Measurements from ENCODE around the gene ADGRG6.

ADGRG6 gene

GRCh38 chr6:142322066-142322465, 20.3 kb downstream of the ADGRG6 start:
- Histone ChIP-seq H3K4me1 (ENCODE audit: control insufficient read depth, insufficient read depth, low read length, unreplicated experiment) (no peaks in the 10 kb centered on the region), H3K4me3 (ENCODE audit: low read depth, low read length) (no peak overlapping the region), H3K27ac (ENCODE audit: low read depth, low read length) (no peak overlapping the region), H3K27me3 (ENCODE audit: insufficient read depth, low read length) (no peaks in the 10 kb centered on the region), H2AFZ (ENCODE audit: low read length, unreplicated experiment) (no peak overlapping the region), H3K36me3 (ENCODE audit: insufficient read depth, low read length) (no peaks in the 10 kb centered on the region), H3K79me2 (ENCODE audit: control insufficient read depth, insufficient read depth, low read length, unreplicated experiment) (no peaks in the 10 kb centered on the region)

- no peaks in the 10 kb centered on the region for H3K4me1 ChIP-seq (ENCODE audit: control insufficient read depth, insufficient read depth, low read length, unreplicated experiment)
- H2AFZ ChIP-seq (ENCODE audit: low read length, unreplicated experiment): no peak overlapping the region
- H3K79me2 ChIP-seq (ENCODE audit: control insufficient read depth, insufficient read depth, low read length, unreplicated experiment): no peaks in the 10 kb centered on the region
- no peaks in the 10 kb centered on the region for H3K36me3 ChIP-seq (ENCODE audit: insufficient read depth, low read length)
- H3K27me3 ChIP-seq (ENCODE audit: insufficient read depth, low read length): no peaks in the 10 kb centered on the region
- no peak overlapping the region for H3K27ac ChIP-seq (ENCODE audit: low read depth, low read length)
- H3K4me3 ChIP-seq (ENCODE audit: low read depth, low read length): no peak overlapping the region
Measured at GRCh38 chr6:142322504-142323198, 20.8 kb downstream of the ADGRG6 start.

DNA sequence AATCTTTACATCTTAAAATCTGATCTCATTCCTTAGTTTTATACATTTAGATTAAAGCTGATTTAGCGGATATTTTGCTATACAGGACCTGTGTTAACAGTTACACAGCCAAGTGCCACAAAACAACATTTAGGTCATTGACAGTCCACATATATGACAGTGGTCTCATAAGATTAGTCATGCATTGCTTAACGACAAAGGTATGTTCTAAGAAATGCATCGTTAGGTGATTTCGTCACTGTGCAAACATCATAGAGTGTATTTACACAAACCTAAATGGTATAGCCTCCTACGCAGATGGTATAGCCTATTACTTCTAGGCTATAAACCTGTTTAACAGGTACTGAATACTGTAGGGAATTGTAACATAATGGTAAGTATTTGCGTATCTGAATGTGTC, 21.6 kb downstream of the ADGRG6 start:
- Histone ChIP-seq H2AFZ (ENCODE audit: low read length, unreplicated experiment) (no peak overlapping the region), H3K4me3 (ENCODE audit: low read depth, low read length) (no peak overlapping the region), H3K27ac (ENCODE audit: low read depth, low read length) (no peak overlapping the region), H3K4me1 (ENCODE audit: control insufficient read depth, insufficient read depth, low read length, unreplicated experiment) (no peaks in the 10 kb centered on the region), H3K36me3 (ENCODE audit: insufficient read depth, low read length) (no peaks in the 10 kb centered on the region), H3K27me3 (ENCODE audit: insufficient read depth, low read length) (no peaks in the 10 kb centered on the region), H3K79me2 (ENCODE audit: control insufficient read depth, insufficient read depth, low read length, unreplicated experiment) (no peaks in the 10 kb centered on the region)

- no peak overlapping the region for H3K4me3 ChIP-seq (ENCODE audit: low read depth, low read length)
- H3K79me2 ChIP-seq (ENCODE audit: control insufficient read depth, insufficient read depth, low read length, unreplicated experiment): no peaks in the 10 kb centered on the region
- no peaks in the 10 kb centered on the region for H3K4me1 ChIP-seq (ENCODE audit: control insufficient read depth, insufficient read depth, low read length, unreplicated experiment)
- H3K27me3 ChIP-seq (ENCODE audit: insufficient read depth, low read length): no peaks in the 10 kb centered on the region
- no peak overlapping the region for H3K27ac ChIP-seq (ENCODE audit: low read depth, low read length)
- no peaks in the 10 kb centered on the region for H3K36me3 ChIP-seq (ENCODE audit: insufficient read depth, low read length)
- H2AFZ ChIP-seq (ENCODE audit: low read length, unreplicated experiment): no peak overlapping the region
Measured at GRCh38 chr6:142324111-142324510, 22.3 kb downstream of the ADGRG6 start.

GRCh38 chr6:142325111-142325510, 23.3 kb downstream of the ADGRG6 start:
- Histone ChIP-seq H2AFZ (ENCODE audit: low read length, unreplicated experiment) (no peak overlapping the region), H3K4me1 (ENCODE audit: control insufficient read depth, insufficient read depth, low read length, unreplicated experiment) (no peaks in the 10 kb centered on the region), H3K27me3 (ENCODE audit: insufficient read depth, low read length) (no peaks in the 10 kb centered on the region), H3K4me3 (ENCODE audit: low read depth, low read length) (no peak overlapping the region), H3K27ac (ENCODE audit: low read depth, low read length) (no peak overlapping the region), H3K79me2 (ENCODE audit: control insufficient read depth, insufficient read depth, low read length, unreplicated experiment) (no peaks in the 10 kb centered on the region), H3K36me3 (ENCODE audit: insufficient read depth, low read length) (no peaks in the 10 kb centered on the region)

DNA sequence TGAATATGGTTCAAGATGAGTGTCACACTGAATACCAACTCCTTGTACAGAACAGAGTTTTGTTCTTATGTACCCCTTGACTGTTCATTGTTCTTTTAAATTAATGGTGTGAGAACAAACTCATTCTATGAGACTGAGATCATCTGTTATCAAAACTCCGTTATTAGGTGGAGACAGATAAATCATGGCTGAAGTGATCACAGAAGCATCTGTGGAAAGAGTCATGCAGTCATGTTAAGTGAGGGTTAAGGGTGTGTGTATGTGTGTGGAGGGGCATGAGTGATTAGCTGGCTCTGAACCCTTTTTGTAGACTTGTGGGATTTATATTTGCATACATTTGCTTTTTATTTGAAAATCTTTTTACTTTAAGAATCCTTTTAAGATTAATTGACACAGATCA, 24.7 kb downstream of the ADGRG6 start:
- Histone ChIP-seq H3K4me3 (ENCODE audit: low read depth, low read length) (no peak overlapping the region), H2AFZ (ENCODE audit: low read length, unreplicated experiment) (no peak overlapping the region), H3K79me2 (ENCODE audit: control insufficient read depth, insufficient read depth, low read length, unreplicated experiment) (no peaks in the 10 kb centered on the region), H3K36me3 (ENCODE audit: insufficient read depth, low read length) (no peaks in the 10 kb centered on the region), H3K4me1 (ENCODE audit: control insufficient read depth, insufficient read depth, low read length, unreplicated experiment) (no peaks in the 10 kb centered on the region), H3K27me3 (ENCODE audit: insufficient read depth, low read length) (no peaks in the 10 kb centered on the region), H3K27ac (ENCODE audit: low read depth, low read length) (no peak overlapping the region)

DNA sequence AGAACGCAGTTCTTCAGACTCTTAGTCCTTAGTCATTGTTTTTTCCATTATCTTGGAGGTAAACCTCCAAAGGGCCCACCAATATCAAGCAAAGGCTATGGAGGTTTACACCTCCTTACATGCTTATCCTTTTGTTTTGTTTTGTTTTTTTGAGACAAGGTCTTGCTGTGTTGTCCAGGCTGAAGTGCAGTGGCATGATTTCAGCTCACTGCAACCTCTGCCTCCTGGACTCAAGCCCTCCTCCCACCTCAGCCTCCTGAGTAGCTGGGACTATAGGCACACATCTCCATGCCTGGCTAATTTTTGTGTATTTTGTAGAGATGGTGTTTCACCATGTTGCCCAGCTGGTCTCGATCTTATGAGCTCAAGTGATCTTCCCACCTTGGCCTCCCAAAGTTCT, 26.3 kb downstream of the ADGRG6 start:
- Histone ChIP-seq H3K79me2 (ENCODE audit: control insufficient read depth, insufficient read depth, low read length, unreplicated experiment) (no peaks in the 10 kb centered on the region), H2AFZ (ENCODE audit: low read length, unreplicated experiment) (no peak overlapping the region), H3K27ac (ENCODE audit: low read depth, low read length) (no peak overlapping the region), H3K4me1 (ENCODE audit: control insufficient read depth, insufficient read depth, low read length, unreplicated experiment) (no peaks in the 10 kb centered on the region), H3K36me3 (ENCODE audit: insufficient read depth, low read length) (no peaks in the 10 kb centered on the region), H3K27me3 (ENCODE audit: insufficient read depth, low read length) (no peaks in the 10 kb centered on the region), H3K4me3 (ENCODE audit: low read depth, low read length) (no peak overlapping the region)

DNA sequence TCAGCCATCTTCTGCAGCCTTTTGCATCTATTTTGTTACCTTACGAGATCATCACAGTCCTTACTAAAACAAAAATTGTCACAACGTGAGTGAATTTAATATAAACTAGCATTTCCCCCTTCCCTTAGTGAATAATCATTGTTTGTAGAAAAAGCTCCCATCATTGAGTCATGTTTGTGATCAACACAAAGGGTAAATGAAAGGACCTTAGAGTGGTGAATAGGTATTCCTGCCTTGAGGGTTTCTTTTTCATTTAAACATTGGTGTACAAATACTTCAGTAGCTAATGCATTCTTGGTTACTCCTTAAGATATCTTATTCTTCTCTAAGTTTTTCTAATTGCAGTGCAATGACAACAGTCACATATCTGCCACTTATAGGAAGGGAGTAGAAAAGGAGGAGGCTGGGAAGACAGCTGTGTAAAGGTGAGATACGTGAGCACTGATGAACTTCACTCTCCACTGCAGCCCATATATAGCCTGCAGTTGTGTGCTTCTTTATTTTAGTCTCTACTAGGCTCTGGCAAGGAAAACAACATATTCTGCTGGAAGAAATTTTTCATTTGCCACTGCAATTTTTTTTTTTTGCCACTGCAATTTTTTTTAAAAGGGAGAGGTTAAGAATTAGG, 27.8 kb downstream of the ADGRG6 start:
- Histone ChIP-seq H3K27ac (ENCODE audit: low read depth, low read length) (no peak overlapping the region), H3K4me3 (ENCODE audit: low read depth, low read length) (no peak overlapping the region), H3K27me3 (ENCODE audit: insufficient read depth, low read length) (no peaks in the 10 kb centered on the region), H3K4me1 (ENCODE audit: control insufficient read depth, insufficient read depth, low read length, unreplicated experiment) (no peaks in the 10 kb centered on the region), H3K79me2 (ENCODE audit: control insufficient read depth, insufficient read depth, low read length, unreplicated experiment) (no peaks in the 10 kb centered on the region), H2AFZ (ENCODE audit: low read length, unreplicated experiment) (no peak overlapping the region), H3K36me3 (ENCODE audit: insufficient read depth, low read length) (no peaks in the 10 kb centered on the region)

- H3K79me2 ChIP-seq (ENCODE audit: control insufficient read depth, insufficient read depth, low read length, unreplicated experiment): no peaks in the 10 kb centered on the region
- H3K4me1 ChIP-seq (ENCODE audit: control insufficient read depth, insufficient read depth, low read length, unreplicated experiment): no peaks in the 10 kb centered on the region
- no peak overlapping the region for H3K27ac ChIP-seq (ENCODE audit: low read depth, low read length)
- no peaks in the 10 kb centered on the region for H3K36me3 ChIP-seq (ENCODE audit: insufficient read depth, low read length)
- no peak overlapping the region for H2AFZ ChIP-seq (ENCODE audit: low read length, unreplicated experiment)
- H3K4me3 ChIP-seq (ENCODE audit: low read depth, low read length): no peak overlapping the region
- H3K27me3 ChIP-seq (ENCODE audit: insufficient read depth, low read length): no peaks in the 10 kb centered on the region
Measured at GRCh38 chr6:142331075-142331551, 29.3 kb downstream of the ADGRG6 start.

DNA sequence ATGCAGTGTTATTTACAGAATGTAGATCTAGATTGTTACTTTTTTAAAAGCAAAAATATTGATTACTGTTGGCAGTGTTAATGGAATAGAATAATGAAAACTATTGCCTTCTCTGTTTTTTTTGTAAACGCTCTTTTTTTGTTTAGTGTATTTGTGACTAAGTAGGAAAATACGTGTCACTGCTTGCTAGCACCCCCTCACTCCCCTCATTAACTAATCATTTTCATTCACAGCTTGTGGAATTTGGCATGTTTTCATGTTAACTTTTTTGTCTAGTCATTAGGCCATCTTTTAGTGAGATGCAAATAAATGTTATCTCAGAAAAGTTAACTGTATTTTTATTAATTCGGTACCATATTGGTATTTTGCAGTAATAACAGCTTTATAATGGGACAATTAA, 29.8 kb downstream of the ADGRG6 start:
- no peak overlapping the region for H3K4me3 ChIP-seq (ENCODE audit: low read depth, low read length)
- H3K36me3 ChIP-seq (ENCODE audit: insufficient read depth, low read length): no peaks in the 10 kb centered on the region
- no peak overlapping the region for H2AFZ ChIP-seq (ENCODE audit: low read length, unreplicated experiment)
- no peaks in the 10 kb centered on the region for H3K27me3 ChIP-seq (ENCODE audit: insufficient read depth, low read length)
- H3K27ac ChIP-seq (ENCODE audit: low read depth, low read length): no peak overlapping the region
- H3K79me2 ChIP-seq (ENCODE audit: control insufficient read depth, insufficient read depth, low read length, unreplicated experiment): no peaks in the 10 kb centered on the region
- no peaks in the 10 kb centered on the region for H3K4me1 ChIP-seq (ENCODE audit: control insufficient read depth, insufficient read depth, low read length, unreplicated experiment)

DNA sequence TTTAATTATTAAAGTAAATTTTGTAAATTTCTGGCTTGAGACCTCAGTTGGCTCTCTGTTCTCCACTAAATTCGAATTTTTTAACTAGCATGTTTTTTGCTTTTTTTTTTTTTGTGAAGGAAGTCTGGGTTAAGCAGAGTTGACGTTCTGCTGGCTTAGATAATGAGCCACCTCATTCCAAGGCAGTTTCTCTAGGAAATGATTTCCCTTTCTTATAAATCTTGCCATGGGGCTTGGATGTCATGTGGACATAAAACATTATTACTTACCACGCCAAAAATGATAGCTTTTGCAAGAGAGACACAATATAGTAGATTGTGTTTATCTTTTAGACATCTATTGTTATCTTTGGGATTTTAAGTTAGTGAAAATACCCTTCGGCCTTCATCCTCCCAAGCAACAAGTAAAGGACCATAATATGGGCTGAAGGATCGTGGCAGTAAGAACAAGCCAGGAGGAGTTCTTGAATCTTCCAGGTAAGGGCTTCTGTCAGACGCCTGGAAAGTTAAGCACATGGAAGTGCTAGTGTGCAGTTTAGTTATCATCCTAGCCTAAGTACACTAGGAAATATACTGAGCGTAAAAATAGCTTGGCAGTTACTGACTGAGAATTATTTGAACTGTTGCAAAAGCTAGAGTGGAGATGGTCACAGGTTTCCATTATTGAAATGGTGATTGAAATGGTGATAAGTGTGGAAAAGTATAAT, 30.7 kb downstream of the ADGRG6 start:
- Histone ChIP-seq H3K4me3 (ENCODE audit: low read depth, low read length) (no peak overlapping the region), H3K27ac (ENCODE audit: low read depth, low read length) (no peak overlapping the region), H2AFZ (ENCODE audit: low read length, unreplicated experiment) (no peak overlapping the region), H3K4me1 (ENCODE audit: control insufficient read depth, insufficient read depth, low read length, unreplicated experiment) (no peaks in the 10 kb centered on the region), H3K27me3 (ENCODE audit: insufficient read depth, low read length) (no peaks in the 10 kb centered on the region), H3K79me2 (ENCODE audit: control insufficient read depth, insufficient read depth, low read length, unreplicated experiment) (no peaks in the 10 kb centered on the region), H3K36me3 (ENCODE audit: insufficient read depth, low read length) (no peaks in the 10 kb centered on the region)
